CD4-positive, alpha-beta T cell treated with Interleukin-17A for 4 hours (primary cell): ENCODE results near the gene TBCK.

Experiments
- DNase-seq: peaks from one replicate; pipeline ENCODE4 v3.0.0-alpha.2; 2020; ENCODE audit warnings: mixed read lengths

The TBCK gene

GRCh38 chr4:106036334-106036733, 279.7 kb downstream of the TBCK start:
- DNase-seq = no peak

- DNase-seq = no peak
Observed at GRCh38 chr4:106035204-106035603, 280.8 kb downstream of the TBCK start.

- no peak for DNase-seq
Observed at GRCh38 chr4:106034751-106035150, 281.3 kb downstream of the TBCK start.

GRCh38 chr4:106034220-106034619, 281.8 kb downstream of the TBCK start:
- no peak for DNase-seq

- DNase-seq = no peak
Observed at GRCh38 chr4:106033469-106033868, 282.5 kb downstream of the TBCK start.

- no peak for DNase-seq
Observed at GRCh38 chr4:106032851-106033286, 283.1 kb downstream of the TBCK start.

- no peak for DNase-seq
Observed at GRCh38 chr4:106022454-106022853, 293.6 kb downstream of the TBCK start.

GRCh38 chr4:106021737-106022410, 294.1 kb downstream of the TBCK start:
- DNase-seq = no peak

- no peak for DNase-seq
Observed at GRCh38 chr4:106019771-106020170, 296.2 kb downstream of the TBCK start.

GRCh38 chr4:106017975-106018374, 298.0 kb downstream of the TBCK start:
- DNase-seq = no peak

GRCh38 chr4:106011387-106011786, 304.6 kb downstream of the TBCK start:
- DNase-seq = no peak

- DNase-seq = no peak
Observed at GRCh38 chr4:106010761-106011160, 305.2 kb downstream of the TBCK start.

GRCh38 chr4:106002994-106003393, 313.0 kb downstream of the TBCK start:
- no peak for DNase-seq

- no peak for DNase-seq
Observed at GRCh38 chr4:105998171-105999063, 317.6 kb downstream of the TBCK start.

GRCh38 chr4:105996845-105997244, 319.2 kb downstream of the TBCK start:
- DNase-seq = no peak

GRCh38 chr4:105994841-105995501, 321.0 kb downstream of the TBCK start:
- DNase-seq = no peak

- DNase-seq = no peak
Observed at GRCh38 chr4:105994061-105994460, 321.9 kb downstream of the TBCK start.

GRCh38 chr4:105992641-105993305, 323.2 kb downstream of the TBCK start:
- no peak for DNase-seq

- DNase-seq = no peak
Observed at GRCh38 chr4:105991726-105992125, 324.3 kb downstream of the TBCK start.
